ENCODE data around the gene MS4A4A. TPM values are rescaled to one million over a fixed set of nuclear protein-coding genes. Genes with fewer than 3 reads are reported as not detected.
"Not testable (repeated sequence)": the region's sequence is repeated elsewhere in the genome, so short reads cannot be mapped to it uniquely, and the experiment has no call there.

Gene MS4A4A
- polyA plus RNA-seq, 1 donor from 2014 or later: not detected

GRCh38 chr11:60281485-60281884 is 1.0 kb downstream of the MS4A4A start:
- Mint-ChIP-seq H3K27ac (no peak overlapping the region), H3K9me3 (peaks cover 0 to 1% (median 0%) of the 10 kb centered on the region in 3 donors), H3K27me3 (no peaks in the 10 kb centered on the region), H3K4me3 (no peak overlapping the region), H3K36me3 (no peaks in the 10 kb centered on the region), H3K4me1 (peaks cover 7 to 11% (median 9%) of the 10 kb centered on the region in 3 donors)

- H3K36me3 Mint-ChIP-seq: no peaks in the 10 kb centered on the region
- H3K27me3 Mint-ChIP-seq: no peaks in the 10 kb centered on the region
- H3K27ac Mint-ChIP-seq: no peak overlapping the region
Measured at GRCh38 chr11:60282286-60282685, 1.8 kb downstream of the MS4A4A start.

DNA sequence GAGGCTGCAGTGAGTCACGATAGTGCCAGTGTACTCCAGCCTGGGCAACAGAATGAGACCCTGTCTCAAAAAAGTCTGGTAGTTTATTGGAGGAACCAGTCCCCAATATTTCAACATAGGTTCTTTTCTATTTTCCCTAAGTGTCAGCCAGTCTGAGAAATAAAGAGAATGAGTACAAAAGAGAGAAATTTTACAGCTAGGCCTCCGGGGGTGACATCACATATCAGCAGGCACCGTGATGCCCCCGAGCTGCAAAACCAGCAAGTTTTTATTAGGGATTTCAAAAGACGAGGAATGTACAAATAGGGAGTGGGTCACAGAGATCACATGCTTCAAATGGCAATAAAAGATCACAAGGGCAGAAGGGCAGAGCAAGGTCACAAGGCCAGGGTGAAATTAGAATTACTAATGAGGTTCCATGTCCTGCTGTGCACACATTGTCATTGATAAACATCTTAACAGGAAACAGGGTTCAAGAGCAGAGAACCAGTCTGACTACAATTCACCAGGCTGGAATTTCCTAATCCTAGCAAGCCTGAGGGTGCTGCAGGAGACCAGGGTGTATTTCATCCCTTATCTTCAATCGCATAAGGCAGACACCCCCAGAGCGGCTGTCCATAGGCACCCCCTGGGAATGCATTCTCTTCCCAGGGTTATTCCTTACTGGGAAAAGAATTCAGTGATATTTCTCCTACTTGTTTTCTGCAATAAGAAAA is 5.1 kb downstream of the MS4A4A start:
- not testable (repeated sequence) for H3K27me3 Mint-ChIP-seq, H3K9me3 Mint-ChIP-seq, H3K36me3 Mint-ChIP-seq, H3K4me1 Mint-ChIP-seq, H3K27ac Mint-ChIP-seq, H3K4me3 Mint-ChIP-seq

More at GRCh38 chr11:60282286-60282685, 1.8 kb downstream of the MS4A4A start:
- no peaks in the 10 kb centered on the region for H3K9me3 Mint-ChIP-seq
- peaks cover 7 to 11% (median 9%) of the 10 kb centered on the region in 3 donors for H3K4me1 Mint-ChIP-seq
- H3K4me3 Mint-ChIP-seq: no peak overlapping the region

DNA sequence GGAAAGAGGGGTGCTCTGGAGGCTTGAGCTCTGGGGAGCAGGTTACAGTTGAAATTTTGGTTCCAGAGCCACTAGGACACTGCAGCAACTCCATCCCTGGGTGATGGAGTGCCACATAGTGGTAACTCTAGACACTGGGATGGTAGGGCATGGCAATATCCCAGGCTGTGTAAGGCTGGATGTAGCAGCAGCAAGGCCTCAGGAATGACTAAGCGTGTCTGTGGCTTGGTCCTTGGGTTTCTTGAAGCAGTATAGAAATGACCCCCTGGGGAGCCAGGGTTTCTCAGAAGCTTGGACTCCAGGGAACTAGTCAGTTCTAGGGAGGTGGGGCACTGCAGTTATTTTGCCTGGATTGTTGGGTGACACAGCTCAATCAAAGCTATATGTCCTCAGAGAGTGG is 8.1 kb downstream of the MS4A4A start:
- Mint-ChIP-seq H3K27me3 (peaks cover 3% of the 10 kb centered on the region), H3K4me3 (no peak overlapping the region), H3K4me1 (no peaks in the 10 kb centered on the region), H3K27ac (no peak overlapping the region), H3K9me3 (peaks cover 0 to 8% (median 2%) of the 10 kb centered on the region in 3 donors), H3K36me3 (no peaks in the 10 kb centered on the region)

GRCh38 chr11:60292145-60292544 is 11.7 kb downstream of the MS4A4A start:
- Mint-ChIP-seq H3K4me3 (no peak overlapping the region), H3K27ac (no peak overlapping the region)

GRCh38 chr11:60301178-60301577 is 20.7 kb downstream of the MS4A4A start:
- Mint-ChIP-seq H3K9me3 (no peaks in the 10 kb centered on the region), H3K36me3 (no peaks in the 10 kb centered on the region), H3K27ac (no peak overlapping the region), H3K27me3 (no peaks in the 10 kb centered on the region), H3K4me3 (no peak overlapping the region), H3K4me1 (no peaks in the 10 kb centered on the region)

More at GRCh38 chr11:60292145-60292544, 11.7 kb downstream of the MS4A4A start:
- peaks cover 0 to 8% (median 2%) of the 10 kb centered on the region in 3 donors for H3K9me3 Mint-ChIP-seq
- H3K4me1 Mint-ChIP-seq: no peaks in the 10 kb centered on the region
- no peaks in the 10 kb centered on the region for H3K36me3 Mint-ChIP-seq
- peaks cover 3% of the 10 kb centered on the region for H3K27me3 Mint-ChIP-seq

- not testable (repeated sequence) for H3K36me3 Mint-ChIP-seq, H3K4me1 Mint-ChIP-seq, H3K27me3 Mint-ChIP-seq, H3K9me3 Mint-ChIP-seq, H3K27ac Mint-ChIP-seq, H3K4me3 Mint-ChIP-seq
Measured at GRCh38 chr11:60301884-60302283, 21.4 kb downstream of the MS4A4A start.

GRCh38 chr11:60303661-60304060 is 23.2 kb downstream of the MS4A4A start:
- no peaks in the 10 kb centered on the region for H3K9me3 Mint-ChIP-seq
- H3K4me1 Mint-ChIP-seq: no peaks in the 10 kb centered on the region
- H3K27ac Mint-ChIP-seq: no peak overlapping the region
- H3K36me3 Mint-ChIP-seq: no peaks in the 10 kb centered on the region
- no peak overlapping the region for H3K4me3 Mint-ChIP-seq
- H3K27me3 Mint-ChIP-seq: no peaks in the 10 kb centered on the region

DNA sequence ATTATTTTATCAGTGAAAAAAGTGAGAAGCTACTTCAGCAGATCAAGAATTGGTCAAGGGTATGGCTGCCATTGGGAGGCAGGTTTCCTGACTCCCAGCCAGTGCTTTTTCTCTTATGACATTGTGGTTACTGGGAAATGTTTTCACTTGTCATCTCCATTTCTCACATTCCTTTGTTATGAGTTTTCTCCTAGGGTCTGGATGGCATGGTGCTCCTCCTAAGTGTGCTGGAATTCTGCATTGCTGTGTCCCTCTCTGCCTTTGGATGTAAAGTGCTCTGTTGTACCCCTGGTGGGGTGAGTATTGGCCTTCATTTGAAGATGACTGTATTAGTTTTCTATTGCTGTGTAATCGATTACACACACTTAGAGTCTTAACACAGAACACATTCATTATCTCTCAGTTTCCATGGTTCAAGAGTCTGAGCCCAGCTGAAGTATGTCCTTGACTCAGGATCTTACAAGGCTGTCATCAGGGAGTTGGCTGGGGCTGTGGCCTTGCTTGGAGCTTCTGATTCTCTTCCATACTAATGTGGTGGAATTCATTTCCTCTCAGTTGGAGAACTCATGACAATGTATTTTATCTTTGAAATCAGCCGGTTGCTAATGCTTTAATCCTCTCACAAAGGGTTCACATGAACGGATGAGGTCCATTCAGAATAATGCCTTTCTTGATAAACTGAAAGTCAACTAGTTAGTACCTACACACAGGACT is 25.6 kb downstream of the MS4A4A start:
- Mint-ChIP-seq H3K9me3 (no peaks in the 10 kb centered on the region), H3K36me3 (no peaks in the 10 kb centered on the region), H3K27ac (no peak overlapping the region), H3K4me3 (no peak overlapping the region), H3K27me3 (no peaks in the 10 kb centered on the region), H3K4me1 (peaks cover 10 to 13% (median 12%) of the 10 kb centered on the region in 3 donors)

DNA sequence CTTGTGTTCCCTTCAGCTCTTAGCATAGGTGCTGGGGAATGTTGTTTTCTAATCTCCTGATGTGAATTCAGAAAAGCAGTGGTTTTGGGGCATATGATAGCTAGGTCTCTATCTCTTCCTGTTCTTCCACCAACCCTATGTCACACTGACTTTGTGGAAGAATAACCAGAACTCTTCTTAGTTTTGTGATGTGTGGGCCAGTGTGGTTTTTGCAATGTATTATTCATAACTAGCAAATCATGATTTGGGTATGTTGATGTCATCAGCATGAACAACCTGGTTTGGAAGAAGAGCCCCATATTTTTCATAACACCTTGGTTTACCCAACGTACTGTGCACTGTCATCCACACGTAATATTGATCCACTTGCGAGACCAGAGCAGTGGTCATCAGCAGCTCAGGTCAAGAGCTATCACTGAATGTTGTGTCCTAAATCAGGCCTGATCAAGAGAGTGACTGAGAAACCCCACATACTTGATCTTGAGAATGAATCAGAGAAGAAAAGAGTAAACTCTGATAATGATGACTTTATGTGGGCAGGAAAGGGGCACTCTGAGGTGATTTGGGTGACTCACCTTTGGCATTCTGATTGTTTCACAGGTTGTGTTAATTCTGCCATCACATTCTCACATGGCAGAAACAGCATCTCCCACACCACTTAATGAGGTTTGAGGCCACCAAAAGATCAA is 27.2 kb downstream of the MS4A4A start:
- Mint-ChIP-seq H3K4me1 (peaks cover 10 to 13% (median 12%) of the 10 kb centered on the region in 3 donors), H3K4me3 (no peak overlapping the region), H3K36me3 (no peaks in the 10 kb centered on the region), H3K27ac (no peak overlapping the region), H3K27me3 (no peaks in the 10 kb centered on the region), H3K9me3 (no peaks in the 10 kb centered on the region)

- Mint-ChIP-seq H3K4me1 (peaks cover 10 to 13% (median 12%) of the 10 kb centered on the region in 3 donors), H3K27ac (peak overlapping the region; percentile 35 to 83 (median 62)), H3K9me3 (peaks cover 0 to 2% (median 0%) of the 10 kb centered on the region in 3 donors), H3K27me3 (no peaks in the 10 kb centered on the region), H3K4me3 (peak overlapping the region in 3 of 4 donors; percentile 0 to 49 (median 9)), H3K36me3 (no peaks in the 10 kb centered on the region)
Measured at GRCh38 chr11:60310407-60310998, 30.0 kb downstream of the MS4A4A start.

DNA sequence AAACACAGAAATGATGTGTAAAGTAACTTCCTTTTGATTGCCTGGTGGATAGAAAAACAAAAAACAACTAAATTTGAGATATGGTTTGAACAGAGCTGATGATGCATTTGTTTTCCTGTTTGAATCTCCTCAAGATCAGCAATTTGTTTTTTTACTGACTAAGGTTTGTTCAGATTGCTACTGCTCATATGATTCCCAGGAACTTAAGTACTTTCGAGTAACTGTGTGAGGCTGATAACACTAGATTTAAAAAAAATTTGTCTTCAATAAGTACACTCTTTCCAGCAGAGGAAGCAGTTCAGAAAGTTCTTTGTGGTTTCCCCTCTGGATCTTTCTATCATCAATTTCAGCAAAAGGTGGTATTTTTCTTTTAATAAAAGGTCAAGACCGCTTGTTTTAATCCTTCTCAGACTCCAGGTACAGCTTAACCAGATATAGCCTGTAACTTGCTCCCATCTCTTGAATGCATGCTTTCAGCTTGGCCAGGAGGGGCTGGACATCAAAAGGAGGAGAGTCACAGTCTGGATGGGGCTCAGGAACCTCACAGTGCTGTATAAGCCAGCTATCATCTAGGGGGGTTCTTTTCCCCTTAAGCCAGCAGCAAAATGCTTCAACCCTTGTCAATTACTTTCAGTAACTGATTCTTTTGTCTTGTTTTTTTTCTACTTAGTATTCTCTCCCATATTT is 34.3 kb downstream of the MS4A4A start:
- Mint-ChIP-seq H3K4me3 (no peak overlapping the region), H3K27me3 (no peaks in the 10 kb centered on the region), H3K27ac (no peak overlapping the region), H3K4me1 (peaks cover 7 to 8% (median 8%) of the 10 kb centered on the region in 3 donors), H3K9me3 (peaks cover 0 to 10% (median 8%) of the 10 kb centered on the region in 3 donors), H3K36me3 (no peaks in the 10 kb centered on the region)

DNA sequence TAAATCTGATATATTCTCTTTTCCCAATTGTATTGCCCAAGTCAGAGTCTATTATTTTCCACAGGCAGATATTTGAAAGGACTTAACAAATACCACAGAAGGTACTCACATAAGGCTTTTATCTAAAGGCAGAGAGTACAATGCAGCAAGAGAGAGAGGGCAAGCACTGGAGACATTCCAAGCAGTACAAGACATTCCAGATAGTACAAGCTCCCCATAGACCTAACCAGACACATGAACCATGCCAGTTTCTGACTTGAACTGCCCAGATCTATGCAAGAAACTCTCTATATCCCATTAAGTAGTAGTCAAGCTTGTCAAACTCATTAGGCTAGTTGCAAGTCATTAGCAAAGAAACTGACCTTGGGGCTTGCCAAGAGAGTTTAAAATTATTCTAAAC is 35.4 kb downstream of the MS4A4A start:
- Mint-ChIP-seq H3K27me3 (no peaks in the 10 kb centered on the region), H3K9me3 (peaks cover 0 to 18% (median 17%) of the 10 kb centered on the region in 3 donors), H3K36me3 (no peaks in the 10 kb centered on the region), H3K27ac (no peak overlapping the region), H3K4me1 (peaks cover 0 to under 1% (median 0%) of the 10 kb centered on the region in 3 donors), H3K4me3 (no peak overlapping the region)

DNA sequence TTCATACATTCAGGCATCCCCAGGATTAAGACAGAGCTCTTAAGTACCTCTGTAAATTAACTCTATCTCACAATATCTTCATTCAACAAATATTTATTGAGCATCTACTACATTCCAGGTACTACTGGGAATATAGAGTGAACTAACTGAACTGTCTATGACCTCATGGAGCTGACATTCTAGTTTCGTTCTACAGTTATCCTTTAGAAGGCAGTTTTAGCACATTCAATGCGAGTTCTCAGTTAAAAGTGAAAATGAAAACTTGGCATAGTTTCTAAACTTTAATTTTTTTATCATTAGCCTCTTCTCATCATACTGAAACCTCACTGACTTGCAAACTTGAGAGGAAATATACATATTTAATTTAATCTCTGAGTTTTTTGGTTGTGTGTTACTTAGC is 35.9 kb downstream of the MS4A4A start:
- no peaks in the 10 kb centered on the region for H3K27me3 Mint-ChIP-seq
- no peaks in the 10 kb centered on the region for H3K36me3 Mint-ChIP-seq
- H3K4me1 Mint-ChIP-seq: no peaks in the 10 kb centered on the region
- H3K9me3 Mint-ChIP-seq: peaks cover 0 to 20% (median 20%) of the 10 kb centered on the region in 3 donors
- no peak overlapping the region for H3K4me3 Mint-ChIP-seq
- no peak overlapping the region for H3K27ac Mint-ChIP-seq
